NCI-H146 (cell line): Measurements from ENCODE around the gene NAA11.

ENCODE experiments used
- DNase-seq: peaks from one replicate; lab custom pipeline; 2025; lab: John Stamatoyannopoulos, UW

NAA11 gene

DNA sequence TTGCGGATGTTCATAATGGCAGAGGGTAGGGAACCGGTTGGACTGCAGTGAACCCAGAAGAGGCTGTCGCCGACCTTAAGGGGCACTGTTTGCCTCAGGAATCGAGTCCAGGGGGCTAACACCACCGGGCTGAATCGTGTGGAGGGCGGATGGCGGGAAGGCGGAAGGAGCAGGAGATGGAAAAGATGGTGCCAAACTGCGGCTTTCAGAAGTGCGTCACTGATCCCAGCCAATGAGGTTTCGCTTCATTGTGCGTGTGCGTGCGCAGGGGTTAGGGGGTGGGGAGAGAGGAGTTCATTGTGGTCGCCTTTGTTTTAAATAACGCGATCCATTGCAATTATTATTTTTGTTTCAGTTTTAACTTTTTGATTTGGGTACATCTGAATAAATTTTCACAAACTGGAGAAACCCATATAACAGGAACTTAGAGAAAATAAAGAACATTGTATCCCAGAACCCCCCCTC, at the start of gene NAA11:
TSS of gene NAA11 (minus strand) at position 198 of the 465 bp plus-strand sequence. CDS start at position 14, 184 bp downstream.
- DNase-seq, result no peak

DNA sequence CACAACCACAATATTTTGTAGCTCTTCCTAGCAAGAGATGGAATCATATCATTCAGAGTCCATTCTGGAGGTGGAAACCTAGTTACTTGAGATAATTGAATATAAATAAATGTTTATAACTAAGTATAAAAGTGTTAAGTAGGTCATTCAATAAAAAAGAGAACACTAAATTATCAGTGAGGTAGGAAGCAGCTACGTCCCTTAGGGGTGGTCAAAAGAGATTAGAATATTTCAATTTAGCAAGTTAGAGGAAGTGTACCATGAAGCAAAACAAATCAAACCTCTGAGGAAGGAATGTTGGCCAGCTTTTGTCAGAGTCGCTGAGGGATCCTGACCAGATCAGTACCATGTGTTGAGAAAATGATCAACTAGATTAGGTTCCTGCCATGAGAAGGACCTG, 44.2 kb upstream of the NAA11 start:
- no peak for DNase-seq

DNA sequence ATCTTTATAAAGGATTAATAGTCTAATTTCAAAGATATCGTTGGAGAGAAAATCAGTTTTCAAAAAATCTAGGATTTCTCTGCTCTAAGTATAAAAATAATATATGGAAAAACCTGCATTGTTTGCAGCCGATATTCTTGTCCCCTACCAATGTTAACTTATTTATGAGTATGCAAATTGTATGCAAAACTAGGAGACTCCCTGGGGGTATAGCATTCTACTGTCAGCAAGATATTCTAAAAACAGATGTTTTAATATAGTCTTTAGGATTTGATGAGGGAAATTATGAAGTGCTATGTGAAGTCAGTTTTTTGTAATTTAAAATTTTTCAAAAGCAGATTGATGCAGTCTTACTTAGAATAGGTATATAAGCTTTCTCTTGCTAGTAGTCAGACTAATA, 41.2 kb upstream of the NAA11 start:
- no peak for DNase-seq

DNA sequence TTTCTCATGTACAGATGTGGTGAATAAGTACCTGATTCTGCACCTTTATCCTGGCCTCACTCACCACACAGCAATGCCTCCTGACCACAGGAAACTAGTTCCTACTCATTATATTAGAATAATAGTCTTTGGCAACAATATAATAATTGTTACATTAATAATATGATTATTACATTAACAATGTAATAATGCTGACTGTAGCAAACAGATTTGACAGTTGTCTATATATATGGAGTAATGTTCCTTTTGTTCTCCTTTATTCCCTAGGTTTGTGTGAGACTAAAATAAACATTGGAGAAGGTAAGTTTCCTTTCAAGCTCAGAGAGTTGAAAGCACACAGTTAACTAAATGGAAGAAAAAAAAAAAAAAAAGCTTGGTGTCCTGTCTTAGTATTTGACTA, 40.6 kb upstream of the NAA11 start:
- DNase-seq, result no peak

DNA sequence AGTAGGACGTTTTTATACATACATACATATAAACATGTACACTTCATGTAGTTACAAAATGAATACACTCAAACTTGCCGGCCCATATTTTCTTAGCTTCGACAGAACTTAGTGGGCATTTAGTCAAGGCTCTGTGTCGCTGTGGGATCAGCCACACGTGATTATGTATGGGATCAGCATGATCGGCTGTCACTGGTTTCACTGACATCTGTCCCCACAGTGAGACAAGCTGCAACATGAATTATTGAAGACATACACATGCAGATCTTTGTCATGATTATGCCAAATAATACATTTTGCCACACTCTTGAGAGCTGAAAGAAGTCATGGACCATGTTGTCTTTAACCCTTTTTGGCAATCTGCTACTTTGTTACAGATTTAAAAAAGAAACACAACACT, 38.2 kb upstream of the NAA11 start:
- no peak for DNase-seq

- DNase-seq, result no peak
These were observed 36.8 kb upstream of the NAA11 start for GRCh38 chr4:79362626-79363025.

DNA sequence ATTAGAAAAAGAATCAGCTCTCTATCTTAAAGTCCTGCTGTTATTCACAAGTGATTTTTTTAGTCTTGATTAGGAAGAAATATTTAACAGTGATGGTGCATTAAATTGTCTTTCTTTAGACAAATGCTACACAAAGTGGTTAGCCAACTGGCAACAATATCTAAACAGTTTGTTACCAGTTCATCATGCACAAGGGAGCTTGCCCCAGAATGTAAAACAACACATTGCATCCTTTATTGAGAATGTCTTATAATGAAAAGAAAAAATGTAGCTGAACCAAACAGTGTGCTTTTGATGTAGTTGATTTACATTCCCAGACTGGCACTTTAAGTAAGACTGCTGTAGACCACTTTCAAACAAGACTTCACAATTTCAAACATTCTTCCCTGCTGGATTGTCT, 34.1 kb upstream of the NAA11 start:
- no peak for DNase-seq

DNA sequence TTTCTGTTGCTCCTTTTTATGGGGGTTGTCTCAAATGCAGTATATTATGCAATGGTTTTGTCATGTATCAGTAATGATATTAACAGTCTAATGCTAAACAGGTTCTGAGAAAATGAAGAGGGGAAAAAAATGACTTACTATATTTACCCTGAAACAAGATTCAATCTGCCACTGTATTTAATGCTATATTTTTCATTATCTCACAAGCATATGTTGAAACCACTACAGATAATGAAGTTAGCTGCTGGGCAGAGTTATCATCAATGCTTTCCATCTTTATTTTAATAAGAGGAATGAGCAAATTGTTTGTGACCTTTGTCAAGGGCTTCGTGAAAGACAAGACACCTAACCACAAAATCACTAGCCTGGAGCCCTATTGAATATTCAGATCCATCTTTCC, 32.6 kb upstream of the NAA11 start:
- DNase-seq, result no peak

GRCh38 chr4:79357365-79357764, 31.5 kb upstream of the NAA11 start:
- no peak for DNase-seq

DNA sequence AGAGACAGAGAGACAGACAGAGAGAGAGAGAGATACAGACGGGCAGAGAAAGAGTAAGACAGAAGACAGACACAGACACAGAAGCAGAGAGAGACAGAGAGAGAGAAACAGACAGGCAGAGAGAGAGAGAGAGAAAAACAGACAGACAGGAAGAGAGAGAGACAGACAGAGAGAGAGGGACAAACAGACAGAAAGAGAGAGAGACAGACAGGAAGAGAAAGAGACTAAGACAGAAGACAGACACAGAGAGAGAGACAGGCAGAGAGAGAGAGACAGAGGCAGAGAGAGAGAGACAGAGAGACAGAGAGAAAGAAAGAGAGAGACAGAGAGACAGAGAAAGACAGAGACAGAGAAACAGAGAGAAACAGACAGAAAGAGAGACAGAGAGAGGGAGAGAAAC, 27.2 kb upstream of the NAA11 start:
- no peak for DNase-seq

DNA sequence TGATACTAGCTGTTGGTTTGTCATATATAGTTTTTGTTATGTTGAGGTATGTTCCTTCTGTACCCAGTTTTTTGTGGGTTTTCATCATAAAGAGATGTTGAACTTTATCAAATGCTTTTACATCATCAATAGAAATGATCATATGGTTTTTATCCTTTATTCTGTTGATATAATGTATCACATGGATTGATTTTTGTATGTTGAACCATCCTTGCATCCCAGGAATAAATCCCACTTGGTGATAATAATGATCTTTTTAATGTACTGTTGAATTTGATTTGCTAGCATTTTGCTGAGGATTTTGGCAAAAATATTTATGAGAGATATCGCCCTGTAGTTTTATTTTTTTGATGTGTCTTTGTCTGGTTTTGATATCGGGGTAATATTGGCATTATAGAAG, 22.5 kb upstream of the NAA11 start:
- no peak for DNase-seq

DNA sequence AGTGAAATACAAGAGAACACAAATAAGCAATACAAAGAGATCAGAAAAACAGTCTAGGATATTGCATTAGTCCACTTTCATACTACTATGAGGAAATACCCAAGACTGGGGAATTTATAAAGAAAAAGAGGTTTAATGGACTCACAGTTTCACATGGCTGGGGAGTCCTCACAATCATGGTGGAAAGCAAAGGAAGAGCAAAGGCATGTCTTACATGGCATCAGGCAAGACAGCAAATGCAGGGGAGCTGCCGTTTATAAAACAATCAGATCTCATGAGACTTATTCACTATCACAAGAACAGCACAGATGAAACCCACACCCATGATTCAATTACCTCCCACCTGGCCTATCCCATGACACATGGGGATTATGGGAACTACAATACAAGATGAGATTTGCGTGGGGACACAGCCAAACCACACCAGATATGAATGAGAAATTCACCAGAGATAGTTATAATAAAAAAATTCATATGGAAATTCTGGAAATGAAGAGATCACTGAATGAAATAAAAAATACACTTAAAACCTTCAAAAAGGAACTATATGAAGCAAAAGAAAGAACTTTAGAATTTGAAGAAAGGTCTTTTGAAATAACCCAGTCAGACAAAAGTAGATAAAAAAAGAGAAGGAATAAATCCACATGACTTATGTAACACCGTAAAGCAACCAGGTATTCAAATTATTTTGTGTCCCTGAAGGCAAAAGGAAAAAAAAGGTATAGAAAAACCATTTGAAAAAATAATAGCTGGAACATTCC, 16.2 kb upstream of the NAA11 start:
- DNase-seq, result no peak

DNA sequence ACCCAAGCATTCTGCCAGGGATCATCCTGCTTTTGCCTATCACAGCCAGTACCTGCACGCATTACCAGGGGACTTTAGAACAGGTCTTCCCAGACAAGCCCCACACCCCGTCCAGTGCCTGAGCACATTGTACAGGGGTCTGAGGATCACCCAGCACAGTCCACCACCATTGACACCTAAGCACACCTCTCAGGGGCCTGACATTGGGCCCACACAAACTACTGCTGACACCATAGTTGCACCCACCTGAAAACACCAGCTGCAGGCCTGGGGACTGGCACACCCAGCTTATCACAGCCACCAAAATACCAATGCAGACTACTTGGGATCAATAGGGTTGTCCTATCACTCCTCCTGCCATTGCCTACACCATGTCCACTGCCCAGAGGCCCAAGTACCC, 14.7 kb upstream of the NAA11 start:
- DNase-seq, result no peak

DNA sequence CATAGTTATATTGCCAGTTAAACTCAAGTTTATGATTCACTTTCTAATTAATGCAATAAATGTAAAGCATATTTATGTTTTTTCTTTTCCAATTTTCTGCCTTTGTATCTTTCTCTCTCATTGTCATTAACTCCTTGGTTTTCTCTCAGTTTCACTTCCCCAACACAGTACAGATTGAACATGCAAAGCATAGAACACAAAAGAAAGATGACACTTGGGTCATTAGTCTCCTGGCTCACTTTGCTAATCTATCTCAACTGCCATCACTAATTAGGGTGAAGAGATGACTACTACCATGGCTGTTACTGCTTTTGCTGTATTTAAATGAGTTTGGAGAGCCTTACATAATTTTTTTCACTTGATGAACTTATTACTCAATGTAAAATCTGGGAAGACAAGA, 12.3 kb upstream of the NAA11 start:
- DNase-seq, result no peak

GRCh38 chr4:79334783-79335182, 8.9 kb upstream of the NAA11 start:
- peak; percentile 70 for DNase-seq

GRCh38 chr4:79334341-79334740, 8.5 kb upstream of the NAA11 start:
- DNase-seq, result no peak

DNA sequence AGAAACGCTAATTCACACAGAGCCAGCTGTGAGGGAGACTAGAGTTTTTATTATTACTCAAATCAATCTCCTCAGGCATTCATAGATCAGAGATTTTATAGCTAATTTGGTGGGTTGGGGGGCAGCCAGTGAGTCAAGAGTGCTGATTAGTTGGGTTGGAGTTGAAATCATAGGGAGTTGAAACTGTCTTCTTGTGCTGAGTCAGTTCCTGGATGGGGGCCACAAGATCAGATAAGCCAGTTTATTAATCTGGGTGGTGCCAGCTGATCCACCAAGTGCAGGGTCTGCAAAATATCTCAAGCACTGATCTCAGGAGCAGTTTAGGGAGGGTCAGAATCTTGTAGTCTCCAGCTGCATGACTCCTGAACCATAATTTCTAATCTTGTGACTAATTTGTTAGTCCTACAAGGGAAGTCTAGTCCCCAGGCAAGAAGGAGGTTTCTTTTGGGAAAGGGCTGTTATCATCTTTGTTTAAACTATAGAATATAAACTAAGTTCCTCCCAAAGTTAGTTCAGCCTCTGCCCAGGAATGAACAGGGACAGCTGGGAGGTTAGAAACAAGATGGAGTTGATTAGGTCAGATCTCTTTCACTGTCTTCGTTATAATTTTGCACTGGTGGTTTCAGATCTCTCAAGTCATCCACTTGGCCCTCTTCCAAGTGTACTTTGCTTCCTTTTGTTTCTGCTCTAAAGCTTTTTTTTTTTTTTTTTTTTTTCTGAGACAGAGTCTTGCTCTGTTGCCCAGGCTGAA, 5.4 kb upstream of the NAA11 start:
- peak; percentile 43 for DNase-seq

GRCh38 chr4:79330720-79331119, 4.9 kb upstream of the NAA11 start:
- no peak for DNase-seq

- DNase-seq, result no peak
These were observed 425 bp downstream of the NAA11 start for GRCh38 chr4:79325436-79325835.

DNA sequence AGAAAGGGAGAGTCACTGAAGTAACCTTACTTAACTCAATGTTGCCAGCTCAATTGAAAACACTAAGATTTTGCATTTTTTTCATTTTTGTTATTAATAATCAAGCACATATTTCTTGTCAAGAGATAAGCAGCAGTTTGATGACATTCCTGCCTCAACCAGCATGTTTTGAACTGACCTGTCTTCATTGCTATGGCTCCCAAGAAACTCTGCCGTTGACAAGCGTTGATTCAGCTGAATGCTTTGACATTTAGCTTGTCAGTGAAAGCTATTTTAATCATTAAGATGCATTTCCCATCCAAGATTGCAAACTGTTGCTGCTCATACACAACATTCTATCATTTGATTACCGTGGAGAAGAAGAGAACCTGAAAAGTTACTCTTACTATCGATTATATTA, 5.9 kb downstream of the NAA11 start:
- no peak for DNase-seq

- DNase-seq, result peak; percentile 31
These were observed 8.2 kb downstream of the NAA11 start for GRCh38 chr4:79317711-79318110.

GRCh38 chr4:79315891-79316290, 10.0 kb downstream of the NAA11 start:
- DNase-seq, result peak; percentile 9

DNA sequence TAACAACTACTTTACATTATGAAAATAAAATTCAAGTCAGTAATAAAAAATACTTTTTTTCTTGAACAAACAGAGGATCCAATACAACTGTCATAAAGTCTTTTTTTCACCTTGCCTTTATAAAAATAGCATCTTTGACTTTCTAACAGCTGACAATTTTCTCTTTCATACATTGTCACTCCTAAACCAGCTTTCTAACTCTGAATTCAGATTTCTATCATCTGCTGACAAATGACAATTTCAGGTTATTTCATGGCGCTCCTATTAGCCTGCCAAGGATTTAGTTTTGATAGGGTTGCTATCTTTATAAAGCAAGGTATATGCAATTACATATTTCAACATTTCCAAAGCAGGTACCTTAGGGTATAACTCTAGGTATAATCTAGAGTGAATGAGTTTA, 14.6 kb downstream of the NAA11 start:
- DNase-seq, result no peak

DNA sequence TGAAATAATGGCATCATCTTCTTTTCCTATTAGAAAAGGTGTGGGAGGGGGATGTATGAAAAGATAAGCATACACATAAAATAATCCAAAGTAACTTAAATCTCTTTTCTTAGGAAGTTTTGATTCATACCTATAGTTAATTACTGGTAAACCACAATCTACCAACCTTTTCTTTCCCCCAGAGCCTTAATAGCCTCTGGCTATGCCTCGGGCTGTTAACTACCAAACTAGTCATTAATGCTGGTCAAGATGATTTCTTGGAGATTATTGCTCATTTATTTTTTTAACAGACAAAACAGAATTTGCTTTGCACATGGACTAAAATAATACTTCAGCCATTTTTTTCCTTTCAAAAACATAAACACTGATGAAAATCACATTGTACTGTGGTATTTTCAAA, 16.9 kb downstream of the NAA11 start:
- DNase-seq, result peak; percentile 73
